Stimulated activated CD8-positive, alpha-beta memory T cell treated with anti-CD3 and anti-CD28 coated beads, Interleukin-7, amount 100 ng/mL, for 24 hours (primary cell): Measurements from ENCODE around the gene RELN.

Experiments used
- DNase-seq: peaks from one replicate; pipeline ENCODE4 v3.0.0-alpha.2; 2020; ENCODE audit warnings: low read depth

RELN gene

GRCh38 chr7:103683348-103683747 is 306.1 kb downstream of the RELN start:
- no peak for DNase-seq

- no peak for DNase-seq
These were observed 309.0 kb downstream of the RELN start for GRCh38 chr7:103680161-103681144.

- DNase-seq, result no peak
These were observed 310.0 kb downstream of the RELN start for GRCh38 chr7:103679151-103680132.

- DNase-seq, result no peak
These were observed 321.0 kb downstream of the RELN start for GRCh38 chr7:103668279-103668941.

GRCh38 chr7:103666326-103666725 is 323.1 kb downstream of the RELN start:
- no peak for DNase-seq

GRCh38 chr7:103664577-103664976 is 324.9 kb downstream of the RELN start:
- no peak for DNase-seq

GRCh38 chr7:103660455-103661371 is 328.7 kb downstream of the RELN start:
- no peak for DNase-seq

GRCh38 chr7:103658055-103659005 is 331.1 kb downstream of the RELN start:
- no peak for DNase-seq

- no peak for DNase-seq
These were observed 332.0 kb downstream of the RELN start for GRCh38 chr7:103657474-103657894.

GRCh38 chr7:103656221-103656620 is 333.2 kb downstream of the RELN start:
- no peak for DNase-seq

GRCh38 chr7:103651593-103652377 is 337.7 kb downstream of the RELN start:
- DNase-seq, result no peak

- no peak for DNase-seq
These were observed 340.4 kb downstream of the RELN start for GRCh38 chr7:103649052-103649451.

- no peak for DNase-seq
These were observed 341.3 kb downstream of the RELN start for GRCh38 chr7:103648135-103648534.

GRCh38 chr7:103644319-103644718 is 345.1 kb downstream of the RELN start:
- DNase-seq, result no peak

- DNase-seq, result no peak
These were observed 349.3 kb downstream of the RELN start for GRCh38 chr7:103640031-103640779.

GRCh38 chr7:103637726-103638125 is 351.7 kb downstream of the RELN start:
- DNase-seq, result no peak

GRCh38 chr7:103637094-103637493 is 352.4 kb downstream of the RELN start:
- DNase-seq, result no peak

GRCh38 chr7:103636153-103636552 is 353.3 kb downstream of the RELN start:
- no peak for DNase-seq
